GM21515 (cell line): ENCODE data around the gene TC2N.
"Not testable (repeated sequence)": the region's sequence is repeated elsewhere in the genome, so short reads cannot be mapped to it uniquely, and the experiment has no call there.

Experiments
- ATAC-seq: cut with Tn5 transposase; IDR thresholded peaks from one replicate; pipeline ENCODE4 v1.9.1; 2021; ENCODE audit not compliant: unreplicated experiment

TC2N gene

GRCh38 chr14:91889477-91890211 is 22.3 kb upstream of the TC2N start:
- no peak for ATAC-seq

GRCh38 chr14:91888641-91889476 is 21.5 kb upstream of the TC2N start:
- ATAC-seq = no peak

GRCh38 chr14:91886961-91887360 is 19.6 kb upstream of the TC2N start:
- ATAC-seq = no peak

- ATAC-seq = no peak
These were observed 18.5 kb upstream of the TC2N start for GRCh38 chr14:91885839-91886238.

GRCh38 chr14:91885113-91885712 is 17.9 kb upstream of the TC2N start:
- ATAC-seq = no peak

GRCh38 chr14:91884664-91885063 is 17.3 kb upstream of the TC2N start:
- ATAC-seq = no peak

- no peak for ATAC-seq
These were observed 16.4 kb upstream of the TC2N start for GRCh38 chr14:91883753-91884152.

- ATAC-seq = no peak
These were observed 15.4 kb upstream of the TC2N start for GRCh38 chr14:91882776-91883175.

GRCh38 chr14:91882369-91882768 is 15.0 kb upstream of the TC2N start:
- no peak for ATAC-seq

- ATAC-seq = no peak
These were observed 11.9 kb upstream of the TC2N start for GRCh38 chr14:91879196-91879595.

GRCh38 chr14:91878274-91878673 is 10.9 kb upstream of the TC2N start:
- no peak for ATAC-seq

- ATAC-seq = no peak
These were observed 10.1 kb upstream of the TC2N start for GRCh38 chr14:91877376-91877915.

- no peak for ATAC-seq
These were observed 9.2 kb upstream of the TC2N start for GRCh38 chr14:91876492-91876891.

- no peak for ATAC-seq
These were observed 8.4 kb upstream of the TC2N start for GRCh38 chr14:91875525-91876286.

GRCh38 chr14:91873471-91874415 is 6.4 kb upstream of the TC2N start:
- peak; percentile 87 for ATAC-seq

- ATAC-seq = peak; percentile 21
These were observed 5.5 kb upstream of the TC2N start for GRCh38 chr14:91872517-91873470.

GRCh38 chr14:91872011-91872501 is 4.7 kb upstream of the TC2N start:
- peak; percentile 41 for ATAC-seq

- ATAC-seq = not testable (repeated sequence)
These were observed 4.1 kb upstream of the TC2N start for GRCh38 chr14:91871401-91871800.
